T-helper 9 cell (primary cell): ENCODE results near the gene BABAM2.
"Not testable (repeated sequence)": the region's sequence is repeated elsewhere in the genome, so short reads cannot be mapped to it uniquely, and the experiment has no call there.

Experiments
- DNase-seq: peaks from one replicate; pipeline ENCODE4 v3.0.0-alpha.2; 2020

BABAM2 gene

GRCh38 chr2:28320009-28320365 lies 429.5 kb downstream of the BABAM2 start:
- DNase-seq: no peak

DNA sequence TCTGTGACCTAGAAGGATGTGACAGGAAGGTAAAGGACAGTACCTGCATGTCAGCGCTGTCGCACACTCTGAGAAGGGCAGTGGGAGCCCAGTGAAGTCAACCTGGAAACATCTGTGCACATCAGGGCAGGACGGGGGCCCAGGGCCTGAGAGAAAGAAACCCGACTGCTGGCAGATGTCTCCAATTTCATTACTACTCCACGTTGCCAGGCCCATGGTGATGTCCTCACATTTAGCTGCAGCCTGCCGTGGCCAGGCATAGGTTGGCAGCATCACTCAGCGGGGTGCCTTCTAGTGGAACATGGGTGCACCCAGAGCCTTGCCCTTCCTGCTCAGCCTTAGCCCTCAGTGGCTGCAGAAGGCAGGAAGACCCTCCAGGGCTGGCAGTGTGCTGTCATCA lies 429.8 kb downstream of the BABAM2 start:
- no peak for DNase-seq

DNA sequence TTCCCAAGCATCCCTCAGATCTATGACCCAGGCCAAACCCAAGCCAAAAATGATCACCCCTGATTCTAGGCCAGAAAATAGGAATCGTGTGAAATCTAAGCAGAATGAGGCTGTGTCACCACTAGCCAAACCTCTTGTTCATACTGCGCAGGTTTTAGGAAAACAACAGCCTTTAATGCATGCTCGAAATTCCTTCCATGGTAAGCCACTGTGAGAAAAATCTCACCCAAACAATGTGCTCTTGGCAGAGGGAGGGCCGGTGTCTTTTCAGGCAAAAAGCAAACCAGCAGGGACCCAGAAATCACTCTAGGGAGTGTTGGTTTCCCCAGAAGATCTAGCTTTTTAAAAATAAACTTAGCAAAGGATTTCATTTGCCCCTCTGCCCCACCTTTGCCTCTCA lies 430.9 kb downstream of the BABAM2 start:
- DNase-seq: no peak

DNA sequence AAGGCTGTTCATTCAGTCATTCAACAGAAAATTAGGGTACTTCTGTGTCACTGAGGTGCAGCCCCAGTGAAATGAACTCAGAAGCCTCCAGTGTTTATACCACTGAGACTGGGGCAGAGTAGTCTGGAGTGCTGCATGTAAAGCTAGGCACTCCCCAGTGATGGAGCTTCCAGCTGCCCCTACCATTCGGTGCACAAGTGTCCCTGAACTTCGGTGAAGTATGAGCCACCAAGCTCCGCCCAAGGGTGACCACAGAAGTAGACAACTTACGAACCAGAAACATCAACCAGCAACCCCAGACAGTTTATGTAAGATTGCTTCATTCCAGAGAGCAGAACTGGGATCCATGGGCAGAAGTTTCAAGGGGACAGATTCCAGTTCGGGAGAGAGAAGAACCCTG lies 431.5 kb downstream of the BABAM2 start:
- no peak for DNase-seq

- no peak for DNase-seq
Observed at GRCh38 chr2:28322456-28322855, 431.9 kb downstream of the BABAM2 start.

DNA sequence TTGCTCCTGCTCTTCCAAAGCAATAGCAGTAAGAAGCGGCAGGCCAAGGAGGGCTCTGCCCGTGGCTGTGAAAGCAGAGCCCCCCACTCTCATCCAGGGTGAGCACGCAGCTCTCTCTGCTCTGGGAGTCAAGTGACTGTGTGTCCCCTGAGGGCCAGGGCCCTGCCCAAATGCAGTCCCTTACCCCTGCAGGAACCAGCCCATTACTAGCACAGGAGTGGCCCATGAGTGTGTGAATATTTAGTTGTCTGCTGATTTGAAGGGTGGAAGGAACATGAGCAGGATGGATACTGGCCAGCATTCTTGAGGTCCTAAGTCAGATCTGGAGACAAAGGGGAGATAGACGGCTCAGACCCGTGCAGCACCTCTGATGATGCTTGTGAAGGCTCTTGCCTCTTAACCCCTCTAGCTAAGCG lies 432.5 kb downstream of the BABAM2 start:
- no peak for DNase-seq

- no peak for DNase-seq
Observed at GRCh38 chr2:28325173-28325566, 434.6 kb downstream of the BABAM2 start.

GRCh38 chr2:28325567-28326468 lies 435.3 kb downstream of the BABAM2 start:
- DNase-seq: no peak

- no peak for DNase-seq
Observed at GRCh38 chr2:28326469-28326805, 435.9 kb downstream of the BABAM2 start.

DNA sequence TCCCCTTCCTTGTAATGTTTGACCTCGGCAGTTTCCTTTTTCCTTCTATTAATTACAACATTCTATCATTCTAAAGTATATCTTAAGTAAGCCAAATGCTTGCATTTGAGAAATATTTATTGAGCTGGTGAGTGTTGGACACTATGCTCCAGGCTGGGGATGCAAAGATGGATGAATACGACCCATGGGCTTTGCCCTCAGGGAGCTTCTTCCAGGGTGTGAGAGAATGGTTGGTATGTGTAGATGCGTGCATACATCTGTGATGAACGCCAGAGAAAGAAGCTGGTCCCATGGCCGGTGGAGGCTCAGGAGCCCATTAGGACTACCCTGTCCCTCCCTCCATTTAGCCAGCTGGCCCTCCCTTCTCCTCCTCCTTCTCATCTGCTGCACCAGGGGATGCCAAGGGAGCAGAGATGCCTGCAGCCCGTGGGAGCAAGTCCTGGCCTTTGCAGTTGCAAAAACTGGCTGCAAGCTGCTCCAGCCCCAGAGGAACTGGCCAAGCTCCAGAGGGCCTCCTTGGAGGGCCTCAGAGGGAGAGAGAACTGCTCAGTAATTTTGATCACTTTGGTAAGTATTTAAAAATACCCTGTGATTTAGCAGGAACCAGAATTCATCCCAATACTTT lies 436.5 kb downstream of the BABAM2 start:
- DNase-seq: no peak

- DNase-seq: no peak
Observed at GRCh38 chr2:28327581-28327955, 437.0 kb downstream of the BABAM2 start.

GRCh38 chr2:28327956-28328922 lies 437.7 kb downstream of the BABAM2 start:
- no peak for DNase-seq

DNA sequence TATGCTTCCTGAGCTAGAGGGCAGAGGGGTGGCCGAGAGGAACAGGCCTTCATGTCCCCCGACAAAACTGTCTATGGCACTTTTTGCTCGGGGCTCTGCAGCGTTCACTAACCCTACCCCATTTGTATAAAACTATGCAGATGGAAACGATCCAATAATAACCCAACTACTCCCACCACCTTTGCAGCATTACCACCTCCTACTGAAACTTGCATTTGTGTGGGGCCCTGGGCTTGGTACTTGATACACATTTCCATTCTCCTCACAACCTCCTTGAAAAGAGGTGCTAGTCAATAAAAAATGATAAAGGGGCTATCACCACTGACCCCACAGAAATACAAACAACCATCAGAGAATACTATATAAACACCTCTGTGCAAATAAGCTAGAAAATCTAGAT lies 438.7 kb downstream of the BABAM2 start:
- DNase-seq: no peak

- not testable (repeated sequence) for DNase-seq
Observed at GRCh38 chr2:28330722-28331121, 440.2 kb downstream of the BABAM2 start.

DNA sequence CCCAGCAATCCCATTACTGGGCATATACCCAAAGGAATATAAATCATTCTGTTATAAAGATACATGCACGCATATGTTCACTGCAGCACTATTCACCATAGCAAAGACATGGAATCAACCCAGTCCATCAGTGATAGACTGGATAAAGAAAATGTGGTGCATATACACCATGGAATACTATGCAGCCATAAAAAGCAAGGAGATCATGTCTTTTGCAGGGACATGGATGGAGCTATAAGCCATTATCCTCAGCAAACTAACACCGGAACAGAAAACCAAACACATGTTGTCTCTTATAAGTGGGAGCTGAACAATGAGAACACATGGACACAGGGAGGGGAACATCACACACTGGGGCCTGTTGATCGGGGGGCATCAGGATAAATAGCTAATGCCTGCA lies 441.3 kb downstream of the BABAM2 start:
- not testable (repeated sequence) for DNase-seq

- no peak for DNase-seq
Observed at GRCh38 chr2:28332696-28333095, 442.2 kb downstream of the BABAM2 start.

DNA sequence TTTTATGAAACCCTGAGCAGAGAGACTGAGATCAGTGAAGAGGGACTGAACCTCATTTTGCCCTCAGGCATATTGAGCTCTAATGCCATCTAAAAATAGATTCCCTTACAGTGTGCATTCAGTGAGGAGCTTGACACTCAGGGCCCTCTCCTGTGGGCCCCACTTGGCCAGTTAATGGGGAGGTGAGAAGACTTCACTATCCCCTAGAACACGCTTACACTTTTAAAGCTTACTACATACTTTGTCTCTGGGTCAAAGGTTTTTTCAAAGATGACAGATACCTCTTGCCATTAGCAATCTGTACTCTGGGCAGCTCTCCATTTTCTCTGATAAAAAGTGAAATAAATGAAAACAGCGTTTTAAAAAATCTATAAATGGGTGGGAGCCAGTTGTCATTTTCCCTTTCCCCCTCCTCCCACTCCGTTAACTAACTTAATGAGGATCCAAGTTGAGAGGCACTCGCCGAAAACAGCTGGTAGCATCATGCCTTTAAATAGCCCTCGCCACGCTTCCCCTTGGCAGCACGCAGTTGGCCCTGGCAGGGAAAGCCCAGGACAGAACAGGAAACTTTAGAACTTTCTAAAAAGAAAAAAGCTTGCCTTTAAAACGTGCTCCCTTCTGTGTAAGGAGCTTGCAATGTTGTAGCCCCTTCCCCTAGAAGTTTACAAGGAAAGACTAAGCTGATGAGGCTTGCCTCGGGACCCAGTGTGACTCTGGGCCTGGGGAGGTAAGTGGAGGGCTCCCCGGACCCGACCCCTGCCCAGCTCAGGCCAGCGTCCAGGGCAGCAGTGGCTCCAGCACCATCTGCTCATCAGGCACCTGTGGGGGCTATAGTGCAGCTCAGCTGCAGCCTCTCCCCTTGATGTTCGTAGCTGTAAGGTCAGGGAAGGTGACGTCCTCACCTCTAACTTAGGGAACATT lies 443.3 kb downstream of the BABAM2 start:
- DNase-seq: no peak

DNA sequence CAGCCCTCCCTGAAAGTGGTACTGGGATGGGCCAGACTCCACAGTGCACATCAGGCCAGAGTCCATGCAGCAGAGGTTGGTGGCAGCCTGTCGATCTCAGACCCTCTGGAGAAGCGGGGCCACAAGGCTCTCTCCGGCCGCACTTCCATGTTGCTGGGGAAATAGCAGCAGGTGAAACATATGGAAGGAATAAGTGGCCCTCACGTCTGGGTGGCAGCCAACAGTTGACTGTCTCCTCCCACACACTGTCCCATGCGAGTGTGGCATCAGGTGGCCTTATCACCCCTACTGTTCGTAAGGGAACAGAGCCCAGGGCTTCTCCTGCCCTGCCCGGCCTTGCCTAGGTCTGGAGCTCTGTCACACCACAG lies 444.0 kb downstream of the BABAM2 start:
- DNase-seq: no peak

DNA sequence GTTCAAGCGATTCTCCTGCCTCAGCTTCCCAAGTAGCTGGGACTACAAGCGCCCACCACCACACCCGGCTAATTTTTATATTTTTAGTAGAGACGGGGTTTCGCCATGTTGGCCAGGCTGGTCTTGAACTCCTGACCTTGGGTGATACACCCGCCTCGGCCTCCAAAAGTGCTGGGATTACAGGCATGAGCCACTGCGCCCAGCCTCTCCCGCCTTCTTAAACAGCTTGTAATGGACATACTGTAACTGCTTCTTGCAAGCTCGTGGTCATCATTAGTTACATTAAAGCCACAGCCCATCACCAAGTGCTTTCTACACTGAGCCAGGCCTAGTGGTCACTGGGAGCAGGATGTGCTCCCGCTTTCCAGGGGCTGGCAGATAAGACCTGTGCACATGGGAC lies 444.7 kb downstream of the BABAM2 start:
- not testable (repeated sequence) for DNase-seq

DNA sequence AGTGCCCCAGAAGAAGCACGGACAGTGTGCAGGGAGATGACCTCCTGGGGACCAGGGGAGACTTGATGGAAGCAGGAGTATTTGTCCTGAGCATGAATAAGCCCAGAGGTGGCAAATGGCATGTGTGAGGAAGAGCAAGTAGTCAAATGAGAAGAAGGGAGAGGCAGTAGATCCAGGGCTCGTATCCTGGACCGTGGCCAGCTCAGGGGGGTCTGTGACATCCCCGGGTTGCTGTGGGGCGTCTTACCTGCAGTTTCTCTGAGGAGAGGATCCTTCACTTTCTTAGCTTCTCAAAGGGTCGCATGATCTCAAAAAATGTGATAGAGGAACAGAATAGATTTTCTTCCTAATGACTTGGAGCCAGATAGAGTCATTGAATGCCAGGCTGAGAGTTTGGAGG lies 445.1 kb downstream of the BABAM2 start:
- no peak for DNase-seq

DNA sequence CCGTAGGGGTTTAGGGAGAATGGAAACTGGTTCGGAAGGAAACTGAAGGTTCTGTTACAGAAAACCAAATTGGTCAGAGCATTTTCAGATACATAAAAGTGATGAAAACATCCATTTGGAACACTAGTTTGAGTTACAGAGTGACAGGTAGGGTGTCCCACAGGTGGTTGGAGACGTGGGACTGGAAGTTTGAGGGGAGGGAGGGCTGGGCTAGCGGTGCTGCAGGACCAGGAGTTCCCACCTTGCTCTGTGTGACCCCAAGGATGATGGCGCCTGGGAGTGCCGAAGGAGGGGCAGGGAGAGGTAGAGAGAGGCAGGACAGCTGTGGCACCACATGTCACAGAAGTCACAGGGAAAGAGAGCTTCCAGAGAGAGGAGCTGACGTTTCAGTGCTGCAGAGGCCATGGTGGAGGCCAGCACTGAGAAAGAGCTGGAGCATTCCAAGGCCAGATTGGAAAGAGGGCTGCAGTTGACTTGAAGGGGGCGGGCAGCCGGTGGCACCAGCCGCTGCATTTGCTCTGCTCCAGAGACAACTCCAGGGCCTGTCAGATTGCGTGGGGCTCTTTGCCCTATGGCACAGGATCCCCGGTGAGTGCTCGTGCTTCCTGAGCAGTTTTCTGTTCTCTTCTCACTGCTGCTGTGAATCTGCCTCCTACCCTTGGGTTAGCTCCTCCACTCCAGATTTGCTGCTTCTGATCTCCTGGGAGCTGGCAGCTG lies 445.9 kb downstream of the BABAM2 start:
- DNase-seq: no peak
